ENCODE data around the gene P4HA2. TPM values are rescaled to one million over a fixed set of nuclear protein-coding genes. Genes with fewer than 3 reads are reported as not detected.
"Not testable (repeated sequence)": the region's sequence is repeated elsewhere in the genome, so short reads cannot be mapped to it uniquely, and the experiment has no call there.

Gene P4HA2
- polyA plus RNA-seq, 1 donor = 48.8 TPM

GRCh38 chr5:132203916-132204315, 23.7 kb downstream of the P4HA2 start:
- no peak for DNase-seq

GRCh38 chr5:132203464-132203818, 24.2 kb downstream of the P4HA2 start:
- no peak for DNase-seq

GRCh38 chr5:132202711-132203463, 24.8 kb downstream of the P4HA2 start:
- DNase-seq = no peak

GRCh38 chr5:132199116-132199680, 28.5 kb downstream of the P4HA2 start:
- no peak for DNase-seq

- no peak for DNase-seq
Measured at GRCh38 chr5:132198571-132198970, 29.1 kb downstream of the P4HA2 start.

- DNase-seq = no peak
Measured at GRCh38 chr5:132195727-132196126, 31.9 kb downstream of the P4HA2 start.

- no peak for DNase-seq
Measured at GRCh38 chr5:132193165-132193694, 34.4 kb downstream of the P4HA2 start.

GRCh38 chr5:132190161-132190817, 37.4 kb downstream of the P4HA2 start:
- DNase-seq = peak; percentile 59

GRCh38 chr5:132184588-132184987, 43.1 kb downstream of the P4HA2 start:
- DNase-seq = no peak

GRCh38 chr5:132183723-132184122, 43.9 kb downstream of the P4HA2 start:
- no peak for DNase-seq

GRCh38 chr5:132182359-132183040, 45.2 kb downstream of the P4HA2 start:
- DNase-seq = no peak

- no peak for DNase-seq
Measured at GRCh38 chr5:132181011-132181629, 46.5 kb downstream of the P4HA2 start.

- peak; percentile 31 for DNase-seq
Measured at GRCh38 chr5:132180134-132180745, 47.4 kb downstream of the P4HA2 start.

GRCh38 chr5:132179405-132179804, 48.2 kb downstream of the P4HA2 start:
- no peak for DNase-seq

GRCh38 chr5:132177691-132178149, 49.9 kb downstream of the P4HA2 start:
- no peak for DNase-seq

- no peak for DNase-seq
Measured at GRCh38 chr5:132176987-132177386, 50.7 kb downstream of the P4HA2 start.

- DNase-seq = no peak
Measured at GRCh38 chr5:132176521-132176945, 51.1 kb downstream of the P4HA2 start.

GRCh38 chr5:132162945-132163344, 64.7 kb downstream of the P4HA2 start:
- DNase-seq = no peak

- DNase-seq = not testable (repeated sequence)
Measured at GRCh38 chr5:132161574-132162326, 65.9 kb downstream of the P4HA2 start.

GRCh38 chr5:132156413-132156812, 71.2 kb downstream of the P4HA2 start:
- no peak for DNase-seq

- no peak for DNase-seq
Measured at GRCh38 chr5:132150565-132150964, 77.1 kb downstream of the P4HA2 start.

Measured in left kidney (tissue), 2 donors.